ENCODE data around the gene TNFAIP1.

DNA sequence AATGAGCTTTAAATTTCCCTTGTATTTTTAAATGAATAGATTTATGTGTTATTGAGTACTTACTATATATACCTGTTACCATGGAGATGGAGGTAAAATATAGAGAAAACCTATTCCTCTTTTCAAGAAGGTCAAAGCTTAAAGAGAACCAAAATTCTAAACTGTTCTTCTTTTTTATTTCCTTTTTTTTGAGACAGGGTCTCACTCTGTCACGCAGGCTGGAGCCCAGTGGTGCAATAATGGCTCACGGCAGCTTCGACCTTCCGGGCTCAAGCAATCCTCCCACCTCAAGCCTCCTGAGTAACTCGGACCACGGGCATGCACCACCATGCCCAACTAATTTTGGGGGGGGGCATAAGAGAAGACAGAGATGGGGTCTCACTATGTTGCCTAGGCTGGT lies 41.6 kb upstream of the TNFAIP1 start:
- TF ChIP-seq CTCF (IDR thresholded peaks at IDR 0.05) (no peak), EP300 (IDR thresholded peaks at IDR 0.05) (no peak), POLR2A (IDR thresholded peaks at IDR 0.05) (no peak)
